ENCODE measurements around the gene UBE2QL1.

- TF ChIP-seq YY1 (IDR thresholded peaks at IDR 0.05; ENCODE audit: insufficient read depth, insufficient read length) = no peak
- no peak for TF ChIP-seq SUZ12 (IDR thresholded peaks at IDR 0.05; ENCODE audit: extremely low read depth, insufficient read depth, insufficient read length)
Measured at GRCh38 chr5:6424700-6425099, 24.0 kb upstream of the UBE2QL1 start.

Measured in NT2/D1 (cell line).